Common myeloid progenitor, CD34-positive (primary cell): Measurements from ENCODE around the gene RNGTT.

Source experiments
- CTCF ChIA-PET: fragments of 350-600 bp; sonication (Branson Sonifier 250); formaldehyde crosslinking; loops from one replicate; lab custom pipeline; 2021; ENCODE audit warnings: antibody characterized with exemption; lab: Charles Lee
- POLR2A ChIA-PET: fragments of 350-600 bp; sonication (Branson Sonifier 250); formaldehyde crosslinking; loops from one replicate; lab custom pipeline; 2021; ENCODE audit warnings: antibody characterized with exemption; lab: Charles Lee
- DNase-seq, 3 donors: peaks; one replicate each; pipeline versions ENCODE4 v3.0.0 to v3.0.0-alpha.2; 2013
- H3K27ac ChIP-seq, 2 experiments: 1 replicate in 1 of 2; 2 replicates in 1 of 2; pipeline ENCODE4 v1.7.0; 2013; ENCODE audit warnings: inconsistent platforms in 2 of 2, low read length in 2 of 2, mild to moderate bottlenecking in 2 of 2, low read depth in 1 of 2, moderate library complexity in 1 of 2; ENCODE audit not compliant: severe bottlenecking in 2 of 2, insufficient read depth in 1 of 2, poor library complexity in 1 of 2
- H3K27me3 ChIP-seq, 5 experiments: replicated peaks in 2 of 5; 1 replicate in 3 of 5; 2 replicates in 2 of 5; pipeline versions ENCODE4 v1.6.1 to v1.7.0; 2013; ENCODE audit warnings: low read length in 4 of 5, mild to moderate bottlenecking in 2 of 5, moderate library complexity in 2 of 5, inconsistent platforms in 1 of 5; ENCODE audit not compliant: insufficient read depth in 5 of 5, control insufficient read depth in 4 of 5
- H3K36me3 ChIP-seq, 4 experiments: 1 replicate in 2 of 4; 2 replicates in 2 of 4; pipeline versions ENCODE4 v1.6.1 to v1.7.0; 2013; ENCODE audit warnings: low read length in 3 of 4, control low read depth in 1 of 4, mild to moderate bottlenecking in 1 of 4; ENCODE audit not compliant: control insufficient read depth in 4 of 4, insufficient read depth in 4 of 4
- H3K4me1 ChIP-seq, 4 experiments: 1 replicate in 3 of 4; 2 replicates in 1 of 4; pipeline versions ENCODE4 v1.6.1 to v1.7.1; 2013; ENCODE audit warnings: low read length in 3 of 4, mild to moderate bottlenecking in 3 of 4, control low read depth in 1 of 4, inconsistent platforms in 1 of 4, moderate library complexity in 1 of 4; ENCODE audit not compliant: control insufficient read depth in 4 of 4, insufficient read depth in 4 of 4; ENCODE audit errors: control extremely low read depth in 1 of 4
- H3K4me3 ChIP-seq, 7 experiments: 1 replicate in 4 of 7; 2 replicates in 3 of 7; pipeline versions ENCODE4 v1.5.1 to v1.7.0; 2013; ENCODE audit warnings: mild to moderate bottlenecking in 7 of 7, low read length in 6 of 7, moderate library complexity in 6 of 7, inconsistent platforms in 2 of 7, low read depth in 2 of 7, control low read depth in 1 of 7; ENCODE audit not compliant: insufficient read depth in 4 of 7, control insufficient read depth in 1 of 7; ENCODE audit errors: extremely low read depth in 1 of 7
- H3K9me3 ChIP-seq, 5 experiments: 1 replicate in 4 of 5; 2 replicates in 1 of 5; pipeline versions ENCODE4 v1.6.1 to v1.7.1; 2013; ENCODE audit warnings: low read length in 4 of 5, mild to moderate bottlenecking in 2 of 5, inconsistent platforms in 1 of 5, low read depth in 1 of 5, moderate library complexity in 1 of 5; ENCODE audit not compliant: control insufficient read depth in 4 of 5, insufficient read depth in 2 of 5; ENCODE audit errors: control extremely low read depth in 1 of 5
- WGBS: methylation state at CpG from one replicate; pipeline ENCODE4 v1.1.5; 2013; ENCODE audit not compliant: insufficient coverage; 5-methylcytosine and 5-hydroxymethylcytosine counted together

RNGTT gene

DNA sequence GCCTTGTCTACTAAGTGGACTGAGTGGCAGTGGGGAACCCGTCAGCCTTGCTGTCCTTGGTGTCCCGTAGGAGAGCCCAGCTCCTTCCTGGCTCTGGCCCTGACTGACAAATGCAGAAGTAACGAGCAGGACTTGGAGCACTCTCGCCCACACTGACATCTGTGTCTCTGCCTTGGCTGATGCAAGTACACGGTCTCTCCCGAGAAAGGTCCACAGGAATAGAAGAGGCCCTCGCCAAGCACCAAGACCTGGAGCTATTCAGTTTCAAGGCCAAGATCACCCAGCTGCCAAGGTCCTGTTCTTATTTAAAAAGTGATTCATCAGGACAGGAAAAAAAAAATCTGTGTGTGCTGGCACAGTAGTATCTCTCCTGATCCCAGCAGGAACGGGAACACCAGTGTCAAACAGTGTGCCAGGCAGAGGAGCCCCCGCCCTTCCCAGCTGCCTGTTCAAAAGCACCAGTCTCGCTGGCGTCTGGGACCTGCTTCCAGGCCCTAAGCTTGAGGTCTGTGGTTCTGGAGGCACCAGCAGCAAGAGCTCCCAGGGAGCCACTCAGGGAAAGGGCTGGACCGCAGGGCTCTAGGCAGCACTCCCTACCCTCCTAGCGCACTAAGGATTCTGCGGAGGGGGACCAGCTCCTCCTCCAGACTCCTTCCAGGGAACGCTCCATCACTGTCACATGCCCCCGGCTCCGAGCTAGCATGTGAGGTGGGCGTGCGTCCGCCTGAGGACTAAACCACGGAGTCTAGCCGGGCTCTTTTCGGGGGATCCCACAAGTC, 376.9 kb downstream of the RNGTT start:
- ChIA-PET CTCF (interaction anchor here (1.0 kb wide), 1 partner anchor 12 kb away, joined by 3 read pairs; no protein-coding TSS in a partner anchor), POLR2A (no interaction called here)
- no peaks in the 10 kb centered on the region for H3K4me1 ChIP-seq
- peaks cover 3 to 11% (median 4%) of the 10 kb centered on the region in 5 experiments for H3K9me3 ChIP-seq
- WGBS: 83% methylated on average over 17 of the region's 23 CpGs
- DNase-seq: no peak
- no peak overlapping the region for H3K4me3 ChIP-seq
- H3K27me3 ChIP-seq: peaks cover 0 to 2% (median 0%) of the 10 kb centered on the region in 5 experiments
- no peak overlapping the region for H3K27ac ChIP-seq
- no peaks in the 10 kb centered on the region for H3K36me3 ChIP-seq

DNA sequence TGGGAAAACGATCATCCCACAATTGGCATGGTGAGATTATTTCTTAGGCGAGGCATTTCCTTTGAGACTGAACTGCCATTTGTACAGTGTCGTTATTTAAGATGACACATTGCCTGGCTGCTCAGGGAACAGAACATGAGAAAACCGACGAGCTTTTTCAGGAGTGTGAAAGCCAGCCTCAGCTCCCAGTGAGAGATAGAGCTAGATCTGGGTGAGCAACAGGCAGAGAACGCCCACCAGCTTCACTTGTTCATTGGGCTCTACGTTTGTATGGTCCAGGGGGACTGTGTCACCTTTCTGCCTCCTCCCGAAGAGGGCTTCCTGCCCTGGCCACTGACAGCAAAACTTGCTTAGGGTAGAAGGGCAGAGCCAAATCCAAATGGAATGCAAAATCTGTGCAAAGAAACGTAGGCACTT, 378.1 kb downstream of the RNGTT start:
- H3K27me3 ChIP-seq: peaks cover 0 to 2% (median 0%) of the 10 kb centered on the region in 5 experiments
- H3K9me3 ChIP-seq: peaks cover 3 to 11% (median 4%) of the 10 kb centered on the region in 5 experiments
- H3K36me3 ChIP-seq: no peaks in the 10 kb centered on the region
- POLR2A ChIA-PET: no interaction called here
- no peaks in the 10 kb centered on the region for H3K4me1 ChIP-seq
- no peak overlapping the region for H3K27ac ChIP-seq
- WGBS: 80% methylated on average over 9 of the region's 9 CpGs
- CTCF ChIA-PET: no interaction called here
- DNase-seq: no peak
- no peak overlapping the region for H3K4me3 ChIP-seq

DNA sequence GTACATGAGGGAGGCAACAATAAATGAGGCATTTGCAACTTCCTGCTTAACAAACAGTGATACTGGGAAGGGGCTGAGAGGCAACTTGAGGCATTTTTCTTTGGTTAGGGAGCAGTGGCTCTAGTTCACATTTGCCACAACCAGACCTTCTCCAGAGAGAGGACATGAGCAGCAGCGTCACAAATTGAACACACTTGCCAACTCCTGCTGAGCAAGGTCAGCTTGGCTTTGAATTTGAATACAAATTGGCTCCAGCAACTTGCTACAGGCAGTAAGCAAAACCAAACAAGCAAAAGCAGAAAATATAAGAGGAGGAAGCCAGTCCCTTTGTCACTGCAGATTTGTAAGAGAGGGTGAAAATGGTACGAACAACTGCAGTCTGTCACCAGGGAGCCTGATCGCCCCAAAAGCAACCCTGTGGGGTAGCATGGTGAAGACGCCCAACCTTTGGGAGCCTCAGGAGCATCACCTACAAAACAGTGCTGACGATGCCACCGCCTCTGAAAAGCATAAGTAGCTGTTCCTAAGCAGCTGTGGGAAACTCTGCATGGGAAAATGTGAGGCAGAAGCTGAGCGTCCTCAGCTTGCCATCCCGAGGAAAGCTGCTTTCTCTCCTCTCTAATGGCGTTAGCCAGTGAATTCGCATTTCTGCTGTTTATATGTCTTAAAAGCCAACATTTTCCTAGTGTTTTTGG, 378.7 kb downstream of the RNGTT start:
- Histone ChIP-seq H3K27ac (no peak overlapping the region), H3K4me3 (no peak overlapping the region), H3K4me1 (no peaks in the 10 kb centered on the region), H3K27me3 (peaks cover 0 to 2% (median 0%) of the 10 kb centered on the region in 5 experiments), H3K36me3 (no peaks in the 10 kb centered on the region), H3K9me3 (peaks cover 3 to 11% (median 4%) of the 10 kb centered on the region in 5 experiments)
- 92% methylated on average over 10 of the region's 10 CpGs for WGBS
- ChIA-PET POLR2A (no interaction called here), CTCF (no interaction called here)
- no peak for DNase-seq

DNA sequence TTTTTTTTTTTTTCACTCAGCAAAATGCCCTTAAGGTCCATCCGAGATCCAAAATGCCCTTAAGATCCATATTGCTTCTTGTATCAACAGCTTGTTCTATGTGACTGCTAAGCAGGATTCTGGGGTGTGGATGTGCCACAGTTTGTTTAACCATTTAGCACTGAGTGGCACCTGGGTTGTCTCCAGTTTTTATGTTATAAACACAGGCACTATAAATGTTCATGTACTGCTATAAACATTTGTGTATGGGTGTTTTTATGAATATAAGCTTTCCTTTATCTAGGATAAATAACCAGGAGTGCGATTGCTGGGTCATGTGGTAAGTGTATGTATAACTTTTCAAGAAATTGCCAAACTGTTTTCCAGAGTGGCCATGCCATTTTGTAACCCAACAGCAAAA, 386.0 kb downstream of the RNGTT start:
- Histone ChIP-seq H3K36me3 (no peaks in the 10 kb centered on the region), H3K4me1 (no peaks in the 10 kb centered on the region), H3K4me3 (no peak overlapping the region), H3K27me3 (no peaks in the 10 kb centered on the region), H3K27ac (no peak overlapping the region), H3K9me3 (peaks cover 0 to 2% (median 0%) of the 10 kb centered on the region in 5 experiments)
- ChIA-PET CTCF (no interaction called here), POLR2A (no interaction called here)
- 100% methylated on average over 1 of the region's 2 CpGs for WGBS
- DNase-seq: no peak

DNA sequence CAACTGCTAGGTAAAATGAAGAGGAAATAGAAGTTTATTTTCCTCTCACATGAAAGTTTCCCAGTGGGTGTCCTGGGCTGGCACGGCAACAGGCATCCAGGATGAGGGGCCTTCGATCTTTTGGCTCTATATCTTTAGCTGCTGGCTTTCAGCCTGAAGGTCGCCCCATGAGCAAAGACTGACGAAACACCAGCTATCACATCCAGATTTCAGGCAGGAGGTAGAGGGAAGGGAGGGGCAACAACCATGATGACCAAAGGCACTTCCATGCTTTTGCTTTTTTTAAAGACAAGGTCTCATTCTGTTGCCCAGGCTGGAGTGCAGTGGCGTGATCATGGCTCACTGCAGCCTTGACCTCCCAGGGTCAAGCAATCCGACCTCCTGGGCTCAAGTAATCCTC, 387.9 kb downstream of the RNGTT start:
- Histone ChIP-seq H3K27me3 (no peaks in the 10 kb centered on the region), H3K27ac (no peak overlapping the region), H3K4me1 (no peaks in the 10 kb centered on the region), H3K9me3 (no peaks in the 10 kb centered on the region), H3K36me3 (no peaks in the 10 kb centered on the region), H3K4me3 (no peak overlapping the region)
- ChIA-PET POLR2A (no interaction called here), CTCF (interaction anchor here (0.6 kb wide), 1 partner anchor 14 kb away, joined by 4 read pairs; no protein-coding TSS in a partner anchor)
- DNase-seq: no peak
- WGBS: 96% methylated on average over 6 of the region's 6 CpGs

DNA sequence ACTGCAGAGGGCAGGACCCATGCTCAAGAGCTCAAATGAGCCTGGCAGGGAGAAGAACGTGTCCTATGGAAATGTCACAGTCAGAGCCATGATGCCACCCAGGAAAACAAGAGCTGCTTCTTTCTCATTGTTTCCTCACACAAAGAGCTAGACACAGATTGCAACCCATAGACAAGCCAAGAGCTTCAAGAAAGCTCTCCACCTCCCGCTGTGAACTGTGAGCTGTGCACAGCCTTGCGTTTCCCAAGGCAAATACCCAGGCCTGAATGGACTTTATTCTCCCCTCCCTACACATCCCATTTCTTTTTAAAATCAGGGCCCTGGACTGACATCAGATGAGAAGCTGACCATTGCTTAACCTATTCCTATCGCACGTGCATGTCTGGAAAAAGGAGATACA, 388.8 kb downstream of the RNGTT start:
- no peak for DNase-seq
- H3K27me3 ChIP-seq: no peaks in the 10 kb centered on the region
- H3K36me3 ChIP-seq: no peaks in the 10 kb centered on the region
- ChIA-PET POLR2A (no interaction called here), CTCF (interaction anchor here (0.6 to 0.8 kb wide), 2 partner anchors 12 to 729 kb away, joined by 3 read pairs; no protein-coding TSS in a partner anchor)
- no peak overlapping the region for H3K4me3 ChIP-seq
- H3K27ac ChIP-seq: no peak overlapping the region
- no peaks in the 10 kb centered on the region for H3K4me1 ChIP-seq
- H3K9me3 ChIP-seq: peaks cover 0 to 6% (median 6%) of the 10 kb centered on the region in 5 experiments
- WGBS: 100% methylated on average over 5 of the region's 5 CpGs

DNA sequence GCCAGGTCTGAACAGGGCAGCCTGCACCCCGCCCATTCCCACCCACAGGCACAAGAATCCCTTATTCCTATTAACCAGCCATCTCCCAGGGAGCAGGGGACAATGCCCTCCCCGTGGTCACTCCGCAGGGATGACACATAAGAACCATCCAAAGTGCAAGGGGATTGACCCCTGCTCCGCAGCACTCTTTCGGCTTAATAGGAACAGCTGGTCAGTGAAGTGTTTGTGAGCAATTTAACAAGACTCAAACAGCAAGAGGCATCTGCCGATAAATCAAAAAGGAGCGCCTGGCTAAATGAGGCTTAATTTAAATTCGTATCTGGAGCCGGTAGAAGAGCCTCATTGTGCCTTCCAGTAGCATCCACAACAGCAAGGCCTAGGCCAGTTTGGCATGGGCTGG, 389.4 kb downstream of the RNGTT start:
- DNase-seq: no peak
- peaks cover 0 to 8% (median 8%) of the 10 kb centered on the region in 5 experiments for H3K9me3 ChIP-seq
- H3K4me1 ChIP-seq: no peaks in the 10 kb centered on the region
- no peak overlapping the region for H3K4me3 ChIP-seq
- POLR2A ChIA-PET: no interaction called here
- CTCF ChIA-PET: interaction anchor here (0.6 kb wide), 1 partner anchor 728 kb away, joined by 3 read pairs; no protein-coding TSS in a partner anchor
- no peaks in the 10 kb centered on the region for H3K36me3 ChIP-seq
- H3K27ac ChIP-seq: no peak overlapping the region
- H3K27me3 ChIP-seq: no peaks in the 10 kb centered on the region
- whole genome bisulfite sequencing: 98% methylated on average over 8 of the region's 9 CpGs
